Progenitor cell of endocrine pancreas (in vitro differentiated cells): ENCODE results near the gene ROBO2. TPM values are rescaled to one million over a fixed set of nuclear protein-coding genes. Genes with fewer than 3 reads are reported as not detected.

Experiments
- DNase-seq: peaks from one replicate; pipeline ENCODE4 v3.0.0; 2021; ENCODE audit warnings: low spot score; ENCODE audit not compliant: unreplicated experiment
- H3K27ac Mint-ChIP-seq: 2 replicates; pipeline ENCODE4 v1.8.0; 2021; ENCODE audit warnings: mild to moderate bottlenecking, moderate library complexity, mixed read lengths
- H3K27me3 Mint-ChIP-seq: 2 replicates; pipeline ENCODE4 v1.8.0; 2021; ENCODE audit warnings: mixed read lengths
- H3K36me3 Mint-ChIP-seq: 2 replicates; pipeline ENCODE4 v1.8.0; 2022; ENCODE audit warnings: mixed read lengths; ENCODE audit not compliant: insufficient read depth
- H3K4me1 Mint-ChIP-seq: 2 replicates; pipeline ENCODE4 v1.8.0; 2021; ENCODE audit warnings: low read depth, mixed read lengths
- H3K4me3 Mint-ChIP-seq: 2 replicates; pipeline ENCODE4 v1.8.0; 2021; ENCODE audit warnings: low read depth, mild to moderate bottlenecking, moderate library complexity, mixed read lengths
- H3K9me3 Mint-ChIP-seq: 2 replicates; pipeline ENCODE4 v1.8.0; 2021; ENCODE audit warnings: low read depth, mixed read lengths
- total RNA-seq: library from RNA; stranded (reverse); gene quantifications from 2 replicates; pipeline ENCODE4 v1.2.1, GENCODE V29; 2021
- TF ChIP-seq, protein P1 (sequence below): fragments of 200-600 bp; sonication (generic); IDR thresholded peaks from one replicate; pipeline ENCODE4 v1.5.0; 2021; ENCODE audit warnings: antibody characterized with exemption, mild to moderate bottlenecking; ENCODE audit not compliant: unreplicated experiment

ROBO2 gene
- total RNA-seq, 1 donor from 2014 or later, result 75.2 TPM

DNA sequence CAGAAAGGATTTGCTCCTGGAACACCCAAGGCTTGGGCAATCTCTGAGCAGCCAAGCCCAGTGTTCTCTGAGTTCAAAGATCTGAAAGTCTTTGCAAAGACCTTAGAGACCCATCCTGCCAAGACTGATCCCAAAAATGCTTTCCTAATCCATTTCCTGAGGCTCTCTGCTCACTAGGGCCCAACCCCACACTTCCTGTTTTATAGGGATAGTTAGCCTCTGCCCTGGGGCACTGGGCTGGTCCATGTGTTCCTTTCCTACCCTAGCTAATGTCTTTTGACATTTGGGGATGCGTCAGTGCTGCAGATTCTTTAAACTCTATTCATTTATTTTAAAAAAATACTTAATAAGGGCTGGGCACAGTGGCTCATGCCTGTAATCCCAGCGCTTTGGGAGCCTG, 372.7 kb downstream of the ROBO2 start:
- Mint-ChIP-seq H3K4me1 (peaks cover 2% of the 10 kb centered on the region), H3K36me3 (peaks cover 4% of the 10 kb centered on the region), H3K9me3 (no peaks in the 10 kb centered on the region), H3K4me3 (no peak overlapping the region), H3K27me3 (no peaks in the 10 kb centered on the region), H3K27ac (no peak overlapping the region)
- TF ChIP-seq, protein P1, sequence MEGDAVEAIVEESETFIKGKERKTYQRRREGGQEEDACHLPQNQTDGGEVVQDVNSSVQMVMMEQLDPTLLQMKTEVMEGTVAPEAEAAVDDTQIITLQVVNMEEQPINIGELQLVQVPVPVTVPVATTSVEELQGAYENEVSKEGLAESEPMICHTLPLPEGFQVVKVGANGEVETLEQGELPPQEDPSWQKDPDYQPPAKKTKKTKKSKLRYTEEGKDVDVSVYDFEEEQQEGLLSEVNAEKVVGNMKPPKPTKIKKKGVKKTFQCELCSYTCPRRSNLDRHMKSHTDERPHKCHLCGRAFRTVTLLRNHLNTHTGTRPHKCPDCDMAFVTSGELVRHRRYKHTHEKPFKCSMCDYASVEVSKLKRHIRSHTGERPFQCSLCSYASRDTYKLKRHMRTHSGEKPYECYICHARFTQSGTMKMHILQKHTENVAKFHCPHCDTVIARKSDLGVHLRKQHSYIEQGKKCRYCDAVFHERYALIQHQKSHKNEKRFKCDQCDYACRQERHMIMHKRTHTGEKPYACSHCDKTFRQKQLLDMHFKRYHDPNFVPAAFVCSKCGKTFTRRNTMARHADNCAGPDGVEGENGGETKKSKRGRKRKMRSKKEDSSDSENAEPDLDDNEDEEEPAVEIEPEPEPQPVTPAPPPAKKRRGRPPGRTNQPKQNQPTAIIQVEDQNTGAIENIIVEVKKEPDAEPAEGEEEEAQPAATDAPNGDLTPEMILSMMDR, result no peak
- no peak for DNase-seq

DNA sequence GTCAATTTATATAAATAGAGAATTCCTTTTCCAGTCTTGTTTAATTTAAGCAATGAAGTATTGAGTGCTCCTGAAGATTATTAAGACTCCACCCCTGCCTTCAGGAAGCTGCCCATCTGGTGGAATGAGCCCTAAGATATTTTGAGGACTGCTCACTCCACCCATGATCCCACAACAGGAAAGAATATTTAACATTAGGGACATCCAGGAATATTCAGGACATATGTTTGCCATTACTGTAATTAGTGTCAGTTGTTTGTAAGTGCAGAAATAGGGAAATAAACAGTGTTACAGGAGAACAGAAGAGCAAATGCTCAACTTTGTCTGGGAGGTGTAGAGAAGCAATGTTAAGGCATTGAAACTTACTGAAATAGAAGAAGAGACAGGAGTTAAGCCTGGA, 375.0 kb downstream of the ROBO2 start:
- H3K4me3 Mint-ChIP-seq, result no peak overlapping the region
- DNase-seq, result no peak
- TF ChIP-seq, protein P1, result no peak
- no peaks in the 10 kb centered on the region for H3K27me3 Mint-ChIP-seq
- H3K4me1 Mint-ChIP-seq, result no peaks in the 10 kb centered on the region
- no peak overlapping the region for H3K27ac Mint-ChIP-seq
- H3K36me3 Mint-ChIP-seq, result peaks cover 4% of the 10 kb centered on the region
- H3K9me3 Mint-ChIP-seq, result no peaks in the 10 kb centered on the region

DNA sequence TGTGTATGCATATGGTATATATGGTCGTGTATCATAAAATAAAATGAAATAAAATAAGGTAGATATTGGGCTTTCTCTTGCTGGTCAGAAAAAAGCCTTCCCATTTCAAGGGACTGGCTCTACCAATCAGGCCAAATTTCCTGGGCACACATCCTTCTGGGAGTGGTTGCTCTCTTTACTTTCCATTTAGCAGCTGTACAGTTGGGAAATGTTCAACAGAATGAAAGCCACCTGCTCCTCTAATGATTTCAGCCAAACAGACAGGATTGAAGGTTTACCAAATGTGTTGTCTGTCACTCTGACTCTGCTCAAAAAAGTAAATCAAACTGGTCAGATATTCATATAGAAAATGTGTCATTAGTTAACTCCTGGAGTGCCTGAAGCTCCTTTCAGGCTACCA, 380.4 kb downstream of the ROBO2 start:
- H3K4me1 Mint-ChIP-seq, result peaks cover 5% of the 10 kb centered on the region
- no peaks in the 10 kb centered on the region for H3K27me3 Mint-ChIP-seq
- no peak overlapping the region for H3K4me3 Mint-ChIP-seq
- H3K36me3 Mint-ChIP-seq, result no peaks in the 10 kb centered on the region
- H3K27ac Mint-ChIP-seq, result no peak overlapping the region
- TF ChIP-seq, protein P1, result no peak
- no peaks in the 10 kb centered on the region for H3K9me3 Mint-ChIP-seq
- no peak for DNase-seq

DNA sequence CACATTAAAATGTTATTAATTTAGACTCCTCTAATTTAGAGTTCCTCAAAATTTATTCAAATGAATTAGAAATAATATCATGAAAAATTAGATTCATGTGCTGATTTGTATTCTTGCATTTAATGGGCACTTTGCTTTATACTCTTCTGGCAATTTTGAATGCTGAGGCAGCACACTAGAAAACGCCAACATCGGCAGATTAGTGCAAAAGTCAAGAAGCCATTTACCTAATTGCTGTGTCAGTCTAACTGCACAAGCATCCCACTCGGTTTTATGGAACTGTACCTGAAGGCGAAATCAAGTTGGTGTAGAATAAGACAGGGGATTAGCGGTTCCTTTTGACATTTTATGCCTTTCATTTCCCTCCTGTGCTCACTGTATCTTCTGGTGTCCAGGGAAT, 382.0 kb downstream of the ROBO2 start:
- Mint-ChIP-seq H3K4me1 (peaks cover 5% of the 10 kb centered on the region), H3K4me3 (no peak overlapping the region), H3K36me3 (no peaks in the 10 kb centered on the region), H3K27ac (no peak overlapping the region), H3K9me3 (no peaks in the 10 kb centered on the region), H3K27me3 (no peaks in the 10 kb centered on the region)
- DNase-seq, result no peak
- TF ChIP-seq, protein P1, result no peak

DNA sequence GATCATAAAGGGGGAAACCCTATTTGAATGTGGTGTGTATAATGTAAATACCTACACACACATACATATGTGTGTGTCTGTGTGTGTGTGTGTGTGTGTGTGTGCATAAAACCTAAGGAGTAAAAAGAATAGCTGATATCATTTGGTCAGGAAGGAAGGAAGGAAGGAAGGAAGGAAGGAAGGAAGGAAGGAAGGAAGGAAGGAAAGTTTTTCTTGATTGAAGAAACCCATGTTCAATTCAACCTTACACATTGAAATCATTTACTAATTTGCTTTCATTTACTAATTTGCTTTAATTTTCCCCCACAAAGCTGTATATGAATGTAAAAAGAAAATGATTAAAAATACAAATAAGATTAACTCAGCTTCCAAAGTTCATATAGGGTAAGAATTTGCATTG, 386.6 kb downstream of the ROBO2 start:
- TF ChIP-seq, protein P1, result no peak
- Mint-ChIP-seq H3K4me1 (peaks cover 8% of the 10 kb centered on the region), H3K27ac (no peak overlapping the region), H3K27me3 (no peaks in the 10 kb centered on the region), H3K36me3 (peaks cover 2% of the 10 kb centered on the region), H3K4me3 (no peak overlapping the region), H3K9me3 (no peaks in the 10 kb centered on the region)
- no peak for DNase-seq

DNA sequence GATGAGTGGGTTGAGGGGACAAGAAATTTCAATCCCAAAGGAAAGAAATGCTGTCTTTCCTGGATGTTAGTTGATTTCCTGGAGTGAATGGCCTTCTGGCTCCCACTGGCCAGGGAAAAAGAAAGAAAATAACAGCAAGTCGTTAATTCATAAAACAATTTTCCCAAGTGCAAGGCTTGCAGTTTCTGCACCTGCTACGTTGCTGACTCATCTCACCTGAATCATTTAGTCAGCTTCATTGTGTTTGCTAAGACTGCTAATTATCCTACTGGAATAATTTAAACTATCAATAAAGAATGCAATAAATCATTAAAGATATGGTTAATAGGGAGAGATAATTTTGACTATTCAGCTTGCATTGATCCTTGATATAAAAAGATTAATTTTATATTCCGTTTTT, 387.6 kb downstream of the ROBO2 start:
- DNase-seq, result no peak
- Mint-ChIP-seq H3K27ac (no peak overlapping the region), H3K4me3 (no peak overlapping the region)

More for the DNA sequence above, 387.6 kb downstream of the ROBO2 start:
- H3K4me1 Mint-ChIP-seq, result peaks cover 8% of the 10 kb centered on the region
- no peaks in the 10 kb centered on the region for H3K27me3 Mint-ChIP-seq
- H3K9me3 Mint-ChIP-seq, result no peaks in the 10 kb centered on the region
- H3K36me3 Mint-ChIP-seq, result peaks cover 2% of the 10 kb centered on the region
- TF ChIP-seq, protein P1, result no peak
